Spleen (tissue), 11 donors: ENCODE results near the gene HAGH. TPM values are rescaled to one million over a fixed set of nuclear protein-coding genes. Genes with fewer than 3 reads are reported as not detected.

Experiments used
- DNase-seq: peaks from one replicate; pipeline ENCODE4 v3.0.0-alpha.2; 2020
- H3K27ac ChIP-seq, 8 donors: fragments of 200-600 bp; sonication (generic) in 7 of 8; 1 replicate in 4 of 8; 2 replicates in 4 of 8; pipeline versions ENCODE4 v1.5.0 to v1.8.0; 2016 to 2021; ENCODE audit warnings: inconsistent platforms in 4 of 8, mild to moderate bottlenecking in 4 of 8, moderate library complexity in 1 of 8
- H3K27me3 ChIP-seq, 7 donors: fragments of 200-600 bp; sonication (generic) in 6 of 7; replicated peaks in 1 of 7; 1 replicate in 4 of 7; 2 replicates in 3 of 7; pipeline versions ENCODE4 v1.5.0 to v1.8.0; 2016 to 2021; ENCODE audit warnings: inconsistent platforms in 3 of 7, mild to moderate bottlenecking in 1 of 7
- H3K36me3 ChIP-seq, 6 donors: fragments of 200-600 bp; sonication (generic) in 5 of 6; 1 replicate in 4 of 6; 2 replicates in 2 of 6; pipeline versions ENCODE4 v1.5.0 to v1.8.0; 2016 to 2021; ENCODE audit warnings: inconsistent platforms in 2 of 6
- H3K4me1 ChIP-seq, 6 donors: fragments of 200-600 bp; sonication (generic) in 5 of 6; 1 replicate in 3 of 6; 2 replicates in 3 of 6; pipeline versions ENCODE4 v1.5.0 to v1.8.0; 2016 to 2021; ENCODE audit warnings: inconsistent platforms in 3 of 6
- H3K4me3 ChIP-seq, 8 donors: fragments of 200-600 bp; sonication (generic) in 7 of 8; 1 replicate in 4 of 8; 2 replicates in 4 of 8; pipeline versions ENCODE4 v1.5.0 to v1.8.0; 2016 to 2021; ENCODE audit warnings: inconsistent platforms in 4 of 8, mild to moderate bottlenecking in 4 of 8, moderate library complexity in 2 of 8
- H3K9me3 ChIP-seq, 8 donors: fragments of 200-600 bp; sonication (generic) in 7 of 8; 1 replicate in 4 of 8; 2 replicates in 4 of 8; pipeline versions ENCODE4 v1.5.0 to v1.8.0; 2016 to 2021; ENCODE audit warnings: inconsistent platforms in 4 of 8
- POLR2A ChIP-seq, 3 donors: fragments of 450-650 bp; IDR thresholded peaks; one replicate each; pipeline ENCODE4 v1.5.1; 2017; ENCODE audit warnings: antibody characterized with exemption in 3 of 3, mild to moderate bottlenecking in 1 of 3
- POLR2AphosphoS5 ChIP-seq, 3 donors: sonication (generic); formaldehyde crosslinking; IDR thresholded peaks; one replicate each; pipeline ENCODE4 v1.5.1; 2017; ENCODE audit warnings: antibody characterized with exemption in 3 of 3
- WGBS, 5 donors: extraction: QIAGEN DNeasy Blood & Tissue Kit in 3 of 5; methylation state at CpG; one replicate each; pipeline versions ENCODE4 v1.1.5 to v1.1.7; 2013 to 2018; 5-methylcytosine and 5-hydroxymethylcytosine counted together
- intact Hi-C: fragments of 100-400 bp; cut with DNase I; formaldehyde crosslinking; loops from one replicate; pipeline ENCODE4 v1.15.0; 2023; ENCODE audit warnings: low total_unique reads
- polyA plus RNA-seq, 3 donors: library from polyadenylated mRNA; stranded (reverse); fragments of 200-250 nt; gene quantifications; one replicate each; pipeline ENCODE4 v1.2.1, GENCODE V29; 2013
- total RNA-seq, 7 donors: library from RNA; depleted of rRNA in 3 of 7; stranded (reverse); fragments of >200 nt in 3 of 7; fragmentation: NEBNext Ultra II Directional in 4 of 7; extraction: Animal tissue kit (Norgen Biotek cat#: 25700) in 4 of 7; gene quantifications; one replicate each; pipeline versions ENCODE4 v1.1.0 to v1.2.1, GENCODE V29; 2016 to 2021
- TF ChIP-seq, protein P1 (sequence below), 11 experiments: fragments of 200-600 bp in 7 of 11; fragments of 450-650 bp in 4 of 11; sonication (generic) in 4 of 11; IDR thresholded peaks in 8 of 11; conservative IDR thresholded peaks in 3 of 11; 1 replicate in 7 of 11; 2 replicates in 4 of 11; pipeline versions ENCODE4 v1.4.0 to v1.8.0; 2016 to 2021; ENCODE audit warnings: antibody characterized with exemption in 11 of 11, inconsistent platforms in 4 of 11, mild to moderate bottlenecking in 1 of 11
- donor health status: healthy with polysubstance abuse.
- donor health status: DM: no; HTN: no; CAD: no; lungs with moderate emphysema.
- donor health status: DM: no; HTN: no; CAD: no.
- donor health status: Bipolar disorder and iron deficiency.
- donor health status: healthy.
- donor health status: DM: no; HTN: no; CAD: no.
- donor health status: DM: yes; HTN: yes; CAD: no.

Gene HAGH
- total and polyA plus RNA-seq, 10 donors, result 33.6 to 76.6 (median 49.0) TPM

GRCh38 chr16:1810106-1810505 lies 16.5 kb downstream of the HAGH start:
- peaks cover 5 to 98% (median 50%) of the 10 kb centered on the region in 6 donors for H3K36me3 ChIP-seq

DNA sequence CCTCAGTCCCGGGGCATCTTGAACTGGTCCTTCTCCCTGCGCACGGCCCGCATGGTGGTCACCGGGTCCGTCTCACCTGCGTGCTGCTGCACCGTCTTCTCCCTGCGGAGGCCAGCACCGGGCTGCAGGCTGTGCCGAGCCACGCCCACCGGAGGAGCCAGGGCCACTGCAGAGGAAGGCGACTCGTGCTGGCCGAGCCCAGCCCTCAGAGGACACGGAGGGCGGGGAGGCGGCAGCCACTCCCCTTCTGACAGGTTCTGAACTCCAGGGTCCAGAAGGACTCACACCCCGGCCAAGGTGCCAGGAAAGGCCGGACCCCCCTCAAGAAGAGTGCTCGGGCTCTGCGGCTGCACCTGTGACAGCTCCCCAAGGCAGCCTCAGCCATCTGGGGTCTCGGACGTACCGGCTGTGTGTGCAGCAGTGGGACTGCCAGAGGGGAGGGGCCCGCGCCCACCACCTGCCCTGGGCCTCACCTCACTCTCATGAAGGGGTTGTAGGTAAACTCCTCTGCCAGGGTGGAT lies 17.3 kb downstream of the HAGH start:
- intact Hi-C loops, result no loop called here
- Histone ChIP-seq H3K36me3 (peaks cover 5 to 98% (median 49%) of the 10 kb centered on the region in 6 donors), H3K4me3 (no peak overlapping the region), H3K27me3 (no peaks in the 10 kb centered on the region), H3K27ac (no peak overlapping the region), H3K9me3 (peaks cover 0 to 6% (median 0%) of the 10 kb centered on the region in 8 donors), H3K4me1 (peaks cover 0 to 8% (median 0%) of the 10 kb centered on the region in 6 donors)
- DNase-seq, result no peak
- peak in 1 of 3 donors; percentile 53 for TF ChIP-seq POLR2AphosphoS5 (IDR thresholded peaks at IDR 0.05)
- TF ChIP-seq, protein P1, sequence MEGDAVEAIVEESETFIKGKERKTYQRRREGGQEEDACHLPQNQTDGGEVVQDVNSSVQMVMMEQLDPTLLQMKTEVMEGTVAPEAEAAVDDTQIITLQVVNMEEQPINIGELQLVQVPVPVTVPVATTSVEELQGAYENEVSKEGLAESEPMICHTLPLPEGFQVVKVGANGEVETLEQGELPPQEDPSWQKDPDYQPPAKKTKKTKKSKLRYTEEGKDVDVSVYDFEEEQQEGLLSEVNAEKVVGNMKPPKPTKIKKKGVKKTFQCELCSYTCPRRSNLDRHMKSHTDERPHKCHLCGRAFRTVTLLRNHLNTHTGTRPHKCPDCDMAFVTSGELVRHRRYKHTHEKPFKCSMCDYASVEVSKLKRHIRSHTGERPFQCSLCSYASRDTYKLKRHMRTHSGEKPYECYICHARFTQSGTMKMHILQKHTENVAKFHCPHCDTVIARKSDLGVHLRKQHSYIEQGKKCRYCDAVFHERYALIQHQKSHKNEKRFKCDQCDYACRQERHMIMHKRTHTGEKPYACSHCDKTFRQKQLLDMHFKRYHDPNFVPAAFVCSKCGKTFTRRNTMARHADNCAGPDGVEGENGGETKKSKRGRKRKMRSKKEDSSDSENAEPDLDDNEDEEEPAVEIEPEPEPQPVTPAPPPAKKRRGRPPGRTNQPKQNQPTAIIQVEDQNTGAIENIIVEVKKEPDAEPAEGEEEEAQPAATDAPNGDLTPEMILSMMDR (IDR thresholded peaks at IDR 0.05 in 8 of 11, conservative IDR thresholded peaks at IDR 0.05 in 3 of 11), result no peak
- WGBS, 5 donors, result 80 to 85% (median 80%) methylated on average over 27 to 28 of the region's 28 CpGs

More at GRCh38 chr16:1810106-1810505, 16.5 kb downstream of the HAGH start:
- intact Hi-C loops, result no loop called here
- Histone ChIP-seq H3K27me3 (no peaks in the 10 kb centered on the region), H3K4me3 (no peak overlapping the region), H3K4me1 (peaks cover 0 to 8% (median 0%) of the 10 kb centered on the region in 6 donors), H3K27ac (no peak overlapping the region), H3K9me3 (peaks cover 0 to 6% (median 0%) of the 10 kb centered on the region in 8 donors)
- 95 to 96% (median 96%) methylated on average over 16 of the region's 16 CpGs for WGBS, 5 donors
- DNase-seq, result no peak
- TF ChIP-seq POLR2A (IDR thresholded peaks at IDR 0.05) (no peak), POLR2AphosphoS5 (IDR thresholded peaks at IDR 0.05) (peak in 1 of 3 donors; percentile 17)

DNA sequence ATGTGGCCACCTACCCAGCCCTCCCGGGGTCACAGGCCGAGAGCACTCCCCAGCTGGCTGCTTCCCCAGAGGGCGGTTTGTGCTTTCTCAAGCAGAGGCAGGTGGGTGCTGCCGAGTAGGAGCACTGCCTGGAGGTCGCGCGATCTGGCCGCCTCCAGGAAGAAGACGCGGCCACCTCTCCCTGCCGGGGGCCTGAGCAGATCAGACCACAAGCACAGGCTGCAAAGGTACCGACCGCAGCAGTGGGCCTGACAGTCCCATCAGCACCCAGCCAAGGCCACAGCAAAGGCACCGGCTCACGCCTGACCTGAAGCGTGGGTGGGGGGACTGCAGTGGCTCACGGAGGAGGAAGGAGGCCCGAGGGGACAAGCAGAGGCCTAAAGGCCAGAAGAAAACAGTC lies 17.9 kb downstream of the HAGH start:
- Histone ChIP-seq H3K27me3 (no peaks in the 10 kb centered on the region), H3K9me3 (peaks cover 0 to 6% (median 0%) of the 10 kb centered on the region in 8 donors), H3K4me1 (peaks cover 0 to 8% (median 0%) of the 10 kb centered on the region in 6 donors), H3K27ac (no peak overlapping the region), H3K36me3 (peaks cover 5 to 92% (median 45%) of the 10 kb centered on the region in 6 donors), H3K4me3 (no peak overlapping the region)
- TF ChIP-seq POLR2A (IDR thresholded peaks at IDR 0.05) (no peak), POLR2AphosphoS5 (IDR thresholded peaks at IDR 0.05) (no peak)
- TF ChIP-seq, protein P1 (IDR thresholded peaks at IDR 0.05 in 8 of 11, conservative IDR thresholded peaks at IDR 0.05 in 3 of 11), result no peak
- DNase-seq, result no peak
- 76 to 89% (median 80%) methylated on average over 15 to 18 of the region's 18 CpGs for WGBS, 5 donors
- intact Hi-C loops, result no loop called here

DNA sequence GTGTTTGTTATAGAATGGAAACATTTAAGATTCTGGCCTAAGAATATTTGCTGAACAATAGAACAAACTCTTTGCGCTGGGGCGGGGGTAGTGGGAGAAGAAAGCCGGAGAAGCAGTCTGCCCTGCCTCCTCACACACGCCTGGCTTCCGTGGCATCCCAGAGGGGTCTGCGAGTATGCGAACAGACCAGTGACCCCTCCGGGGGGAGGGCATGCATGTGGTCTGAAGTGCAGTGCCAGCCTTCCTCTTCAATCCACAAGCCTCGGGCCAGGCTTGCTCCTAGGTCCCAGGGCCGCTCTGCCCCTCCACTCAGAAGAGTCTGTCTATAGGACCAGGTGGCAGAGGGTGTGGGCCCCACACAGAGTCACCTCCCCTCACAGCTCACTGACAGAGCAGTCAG lies 19.0 kb downstream of the HAGH start:
- H3K4me3 ChIP-seq, result no peak overlapping the region
- H3K27me3 ChIP-seq, result no peaks in the 10 kb centered on the region
- TF ChIP-seq, protein P1 (IDR thresholded peaks at IDR 0.05 in 8 of 11, conservative IDR thresholded peaks at IDR 0.05 in 3 of 11), result no peak
- TF ChIP-seq POLR2AphosphoS5 (IDR thresholded peaks at IDR 0.05) (no peak), POLR2A (IDR thresholded peaks at IDR 0.05) (no peak)
- peaks cover 5 to 81% (median 43%) of the 10 kb centered on the region in 6 donors for H3K36me3 ChIP-seq
- no peak for DNase-seq
- peaks cover 0 to 3% (median 0%) of the 10 kb centered on the region in 6 donors for H3K4me1 ChIP-seq
- intact Hi-C loops, result no loop called here
- peaks cover 0 to 6% (median 0%) of the 10 kb centered on the region in 8 donors for H3K9me3 ChIP-seq
- H3K27ac ChIP-seq, result no peak overlapping the region
- 83 to 92% (median 88%) methylated on average over 10 of the region's 10 CpGs for WGBS, 5 donors
